HL-60 (cell line): ENCODE data around the gene MLYCD.

Source experiments
- DNase-seq, 2 experiments: peaks; one replicate each; pipeline ENCODE4 v3.0.0-alpha.2; 2010 to 2020; ENCODE audit warnings: low read depth in 1 of 2, low spot score in 1 of 2
- H3K27ac ChIP-seq: fragments of 250-450 bp; sonication (Bioruptor Pico); replicated peaks from 2 replicates; pipeline ENCODE4 v1.5.1; 2020; ENCODE audit warnings: mild to moderate bottlenecking, moderate library complexity
- H3K27me3 ChIP-seq: fragments of 250-450 bp; sonication (Bioruptor Pico); 2 replicates; pipeline ENCODE4 v1.5.1; 2021; ENCODE audit warnings: mild to moderate bottlenecking, moderate library complexity; ENCODE audit not compliant: insufficient read depth, poor library complexity, severe bottlenecking
- H3K4me3 ChIP-seq: replicated peaks from 2 replicates; pipeline ENCODE4 v1.5.1; 2011; ENCODE audit warnings: mild to moderate bottlenecking, control low read depth, low read length; ENCODE audit not compliant: insufficient read depth
- CTCF ChIP-seq: IDR thresholded peaks from one replicate; pipeline ENCODE4 v1.5.1; 2011; ENCODE audit warnings: low read length, control low read depth, inconsistent platforms; ENCODE audit not compliant: insufficient read depth
- GABPA ChIP-seq: IDR thresholded peaks from 2 replicates; pipeline ENCODE4 v1.6.1; 2012; ENCODE audit warnings: low read depth
- POLR2AphosphoS5 ChIP-seq: IDR thresholded peaks from 2 replicates; pipeline ENCODE4 v1.6.1; 2012; ENCODE audit warnings: low read depth
- REST ChIP-seq: IDR thresholded peaks from 2 replicates; pipeline ENCODE4 v1.6.1; 2012; ENCODE audit warnings: low read depth; ENCODE audit not compliant: insufficient replicate concordance
- SPI1 ChIP-seq: IDR thresholded peaks from 2 replicates; pipeline ENCODE4 v1.6.1; 2012; ENCODE audit warnings: low read depth, mild to moderate bottlenecking, borderline replicate concordance

MLYCD gene

GRCh38 chr16:83930730-83931500 is 32.0 kb downstream of the MLYCD start:
- TF ChIP-seq SPI1, result no peak
- TF ChIP-seq POLR2AphosphoS5, result no peak
- no peak for TF ChIP-seq REST
- Histone ChIP-seq H3K27me3 (no peaks in the 10 kb centered on the region), H3K4me3 (no peak overlapping the region), H3K27ac (no peak overlapping the region)
- no peak for DNase-seq

GRCh38 chr16:83931556-83931955 is 32.6 kb downstream of the MLYCD start:
- H3K4me3 ChIP-seq, result no peak overlapping the region
- no peak for DNase-seq
- no peaks in the 10 kb centered on the region for H3K27me3 ChIP-seq
- TF ChIP-seq CTCF (no peak), SPI1 (no peak), POLR2AphosphoS5 (no peak), GABPA (no peak), REST (no peak)
- H3K27ac ChIP-seq, result no peak overlapping the region

- no peak for DNase-seq
- Histone ChIP-seq H3K27ac (no peak overlapping the region), H3K4me3 (no peak overlapping the region), H3K27me3 (no peaks in the 10 kb centered on the region)
- TF ChIP-seq REST (no peak), CTCF (no peak), GABPA (no peak), SPI1 (no peak), POLR2AphosphoS5 (no peak)
Measured at GRCh38 chr16:83932304-83932703, 33.4 kb downstream of the MLYCD start.
